HG03060 (cell line): ENCODE data around the gene PDE4A.
"Not testable (repeated sequence)": the region's sequence is repeated elsewhere in the genome, so short reads cannot be mapped to it uniquely, and the experiment has no call there.

Experiments
- ATAC-seq: cut with Tn5 transposase; IDR thresholded peaks from one replicate; pipeline ENCODE4 v1.9.1; 2021; ENCODE audit warnings: low read depth, moderate number of reproducible peaks; ENCODE audit not compliant: unreplicated experiment

PDE4A gene

DNA sequence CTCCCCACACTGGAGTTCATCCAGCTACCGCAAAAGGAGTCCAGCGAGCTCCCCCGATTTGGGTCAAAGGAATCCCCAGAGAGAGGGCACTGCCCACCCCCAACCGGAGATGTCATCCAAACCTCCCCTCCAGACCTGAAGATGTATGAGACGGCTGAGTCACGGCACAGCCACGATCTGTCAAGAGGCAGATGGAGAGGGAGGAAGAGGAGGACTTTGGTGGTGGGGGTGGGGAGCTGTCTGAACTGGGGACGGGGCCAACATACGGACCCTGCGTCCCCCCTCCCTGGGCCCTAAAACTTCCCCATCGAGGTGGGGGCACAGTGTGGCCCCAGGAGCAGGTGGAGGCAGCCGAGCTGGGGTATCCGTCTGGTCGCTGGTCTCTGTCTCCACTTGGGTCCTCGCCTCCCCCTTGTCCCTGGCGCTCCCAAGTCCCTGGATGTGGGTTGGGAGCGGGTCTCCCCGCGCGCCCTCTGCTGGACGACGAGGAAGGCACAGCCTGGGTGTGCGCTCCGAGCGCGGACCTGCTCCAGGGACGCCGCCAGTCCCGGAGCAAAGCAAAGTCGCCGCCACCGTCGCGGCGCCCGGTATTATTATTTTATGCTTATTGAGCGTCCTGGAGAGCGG, 3.8 kb downstream of the PDE4A start:
- ATAC-seq = no peak

DNA sequence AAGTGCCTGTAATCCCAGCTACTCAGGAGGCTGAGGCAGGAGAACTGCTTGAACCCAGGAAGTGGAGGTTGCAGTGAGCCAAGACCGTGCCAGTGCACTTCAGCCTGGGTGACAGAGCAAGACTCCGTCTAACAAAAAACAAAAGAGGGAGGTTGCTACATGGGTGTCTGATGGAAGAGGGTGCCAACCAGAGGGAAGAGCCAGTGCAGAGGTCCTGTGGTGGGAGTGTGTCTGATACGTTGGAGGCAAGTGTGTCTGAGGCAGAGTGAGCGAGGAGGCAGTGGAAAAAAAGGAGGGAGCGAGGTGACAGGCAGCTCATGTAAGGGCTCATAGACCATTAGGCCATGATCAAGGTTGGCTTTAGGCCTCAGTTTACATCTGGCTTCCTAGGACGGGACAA, 6.8 kb downstream of the PDE4A start:
- no peak for ATAC-seq

DNA sequence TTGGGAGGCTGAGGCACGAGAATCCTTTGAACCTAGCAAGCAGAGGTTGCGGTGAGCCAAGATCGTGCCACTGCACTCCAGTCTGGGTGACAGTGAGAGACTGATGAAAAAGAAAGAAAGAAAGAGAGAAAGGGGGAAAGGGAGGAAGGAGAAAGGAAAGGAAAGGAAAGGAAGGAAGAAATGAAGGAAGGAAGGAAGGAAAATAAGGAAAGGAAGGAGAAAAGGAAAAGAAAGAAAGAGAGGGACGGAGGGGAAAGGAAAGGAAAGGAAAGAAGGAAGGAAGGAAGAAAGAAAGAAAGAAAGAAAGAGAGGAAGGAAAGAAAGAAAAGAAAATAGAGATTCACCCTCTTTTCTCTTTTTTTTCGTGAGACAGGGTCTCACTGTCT, 8.7 kb downstream of the PDE4A start:
- no peak for ATAC-seq

DNA sequence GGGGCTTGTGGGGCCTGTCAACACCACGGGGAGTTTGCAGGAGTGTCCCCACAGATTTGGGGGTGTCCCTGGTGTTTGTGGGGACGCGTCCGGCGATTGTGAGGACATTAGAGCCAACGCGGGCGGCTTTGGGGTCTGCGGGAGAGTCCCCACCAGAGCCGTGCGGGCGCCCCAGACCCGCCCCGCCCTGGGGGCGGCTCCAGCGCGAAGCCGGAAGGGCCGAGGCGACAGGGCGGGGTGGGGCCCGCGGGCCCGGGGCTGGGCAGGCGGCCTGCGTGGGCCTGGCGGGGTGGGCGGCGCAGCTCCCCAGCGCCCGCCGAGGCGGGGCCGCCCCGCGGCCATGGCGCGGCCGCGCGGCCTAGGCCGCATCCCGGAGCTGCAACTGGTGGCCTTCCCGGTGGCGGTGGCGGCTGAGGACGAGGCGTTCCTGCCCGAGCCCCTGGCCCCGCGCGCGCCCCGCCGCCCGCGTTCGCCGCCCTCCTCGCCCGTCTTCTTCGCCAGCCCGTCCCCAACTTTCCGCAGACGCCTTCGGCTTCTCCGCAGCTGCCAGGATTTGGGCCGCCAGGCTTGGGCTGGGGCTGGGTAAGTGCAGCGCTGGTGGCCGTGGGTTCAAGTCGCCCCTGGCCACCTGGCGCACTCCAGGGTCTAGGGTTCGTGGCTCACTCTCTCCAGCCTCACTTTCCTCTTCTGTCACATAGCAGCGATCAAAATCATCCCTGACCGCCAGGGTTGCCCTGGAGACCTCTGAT, 10.3 kb downstream of the PDE4A start:
- ATAC-seq = no peak

DNA sequence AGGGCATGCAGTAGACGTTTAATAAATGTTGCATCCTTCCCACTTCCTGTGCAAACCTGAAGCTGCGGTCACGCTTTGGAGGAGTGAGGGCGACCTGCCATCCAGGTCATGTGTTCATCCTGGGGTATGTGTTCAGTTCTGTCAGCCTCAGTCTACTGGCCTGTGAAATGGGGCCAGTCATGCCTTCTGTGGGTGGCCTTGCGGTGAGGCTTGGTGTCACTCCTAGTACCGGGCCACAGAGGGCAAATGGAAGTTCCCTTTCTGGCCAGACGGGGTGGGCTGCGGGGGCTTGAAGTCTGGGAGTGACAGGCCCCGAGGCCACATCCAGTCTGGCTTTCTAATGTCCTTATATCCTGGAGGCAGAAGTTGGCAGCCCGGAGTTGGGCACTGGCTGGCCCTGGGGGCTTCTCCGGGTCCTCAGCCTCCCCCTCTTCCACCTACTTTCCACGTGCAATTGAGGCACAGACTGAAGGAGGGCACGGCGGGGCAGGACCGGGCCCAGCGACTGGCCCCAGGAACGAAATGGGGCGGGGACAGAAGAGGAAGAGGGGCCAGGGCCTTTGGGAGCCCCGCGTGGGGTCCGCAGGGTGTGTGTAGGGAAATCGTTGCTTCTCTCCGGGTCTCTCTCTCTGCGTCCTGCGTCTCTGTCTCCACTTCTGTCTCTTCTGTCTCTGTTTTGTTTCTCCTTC, 11.1 kb downstream of the PDE4A start:
- no peak for ATAC-seq

DNA sequence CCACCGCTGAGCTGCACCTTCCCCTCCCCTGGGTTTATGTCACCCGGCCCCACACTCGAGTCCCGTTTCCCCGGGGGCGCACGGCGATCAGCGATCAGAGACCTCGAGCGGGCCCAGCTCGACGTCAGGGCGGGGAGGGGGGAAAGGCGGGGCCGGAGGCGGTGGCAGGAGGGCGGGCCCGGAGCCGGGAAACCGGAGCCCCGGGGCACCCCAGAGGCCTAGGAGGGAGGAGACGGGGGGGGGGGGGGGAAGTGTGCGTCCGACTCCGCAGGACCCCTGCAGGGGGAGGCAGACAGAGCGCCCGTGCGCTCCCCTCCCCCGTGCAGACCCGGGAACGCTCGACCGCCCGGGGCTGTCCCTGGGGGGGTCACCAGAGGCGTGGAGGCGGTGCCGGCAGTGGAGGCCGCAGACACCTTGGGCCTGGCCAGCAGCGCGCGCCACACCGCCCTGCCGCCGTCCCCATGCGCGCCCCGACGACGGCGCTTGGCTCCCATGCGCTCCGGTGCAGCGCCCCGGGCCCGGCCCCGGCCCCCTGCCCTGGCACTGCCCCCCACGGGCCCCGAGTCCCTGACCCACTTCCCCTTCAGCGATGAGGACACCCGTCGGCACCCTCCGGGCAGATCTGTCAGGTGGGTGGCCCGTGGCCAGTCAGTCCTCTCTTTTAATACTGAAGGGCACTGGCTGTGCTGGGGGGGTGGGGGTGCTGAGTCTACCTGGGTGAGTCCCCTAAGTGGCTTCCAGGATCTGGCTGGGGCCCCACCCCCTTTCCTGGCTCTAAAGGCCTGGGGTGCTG, 11.8 kb downstream of the PDE4A start:
- ATAC-seq = no peak

DNA sequence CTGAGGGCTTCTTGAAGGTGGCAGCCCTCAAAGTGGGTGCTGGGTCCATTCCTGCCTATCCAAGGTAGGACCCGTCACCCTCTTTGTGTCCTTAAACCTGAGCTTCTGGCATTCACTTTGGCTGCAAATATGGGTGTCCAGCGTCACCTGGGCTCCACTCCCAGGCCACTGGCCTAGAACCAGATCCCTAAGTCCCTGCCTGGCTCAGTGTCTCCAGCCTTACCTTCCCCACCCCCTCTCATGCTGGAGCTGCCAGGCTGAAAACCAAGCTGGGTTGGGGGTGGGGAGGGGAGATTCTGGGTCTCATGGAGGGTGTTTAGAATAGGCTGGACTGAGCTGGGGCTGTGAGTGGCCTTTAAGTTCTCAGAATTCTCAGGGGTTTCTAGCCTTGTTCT, 12.4 kb downstream of the PDE4A start:
- no peak for ATAC-seq

DNA sequence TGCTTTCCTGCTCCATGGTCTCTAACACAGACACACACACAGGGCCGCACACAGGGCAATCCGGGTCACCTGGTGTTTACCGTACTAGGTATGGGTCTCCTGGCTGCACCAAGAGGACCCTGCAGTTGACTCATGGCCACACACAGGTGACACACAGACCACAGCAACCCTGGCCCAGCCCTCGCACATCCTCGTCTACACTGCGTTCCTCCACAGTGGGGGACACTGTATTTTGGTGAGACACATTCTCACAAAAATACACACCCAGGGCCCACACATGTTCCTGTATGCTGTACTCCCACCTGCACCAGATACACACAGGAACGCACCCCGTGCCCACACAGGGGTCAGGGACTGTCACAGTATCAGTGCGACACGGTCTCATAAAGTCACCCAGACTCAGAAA, 12.8 kb downstream of the PDE4A start:
- no peak for ATAC-seq

DNA sequence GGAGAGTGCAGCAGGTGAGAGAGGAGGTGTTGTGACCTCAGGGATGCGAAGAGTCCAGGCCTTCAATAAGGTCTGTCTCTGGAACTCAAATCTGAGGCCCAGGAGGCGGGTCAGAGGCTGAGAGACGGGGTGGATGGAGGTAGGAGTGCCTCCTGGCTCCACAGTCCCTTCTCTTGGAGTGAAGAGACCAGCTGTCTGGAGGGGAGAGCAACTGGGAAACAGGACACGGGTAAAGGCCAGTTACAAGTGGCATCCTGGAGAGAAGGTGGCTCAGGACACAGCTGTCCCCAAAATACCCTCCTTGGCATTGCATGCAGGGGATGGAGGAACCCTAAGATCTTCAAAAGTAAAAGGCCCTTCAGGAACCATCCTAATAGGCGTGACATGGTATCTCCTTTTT, 19.2 kb downstream of the PDE4A start:
- no peak for ATAC-seq

DNA sequence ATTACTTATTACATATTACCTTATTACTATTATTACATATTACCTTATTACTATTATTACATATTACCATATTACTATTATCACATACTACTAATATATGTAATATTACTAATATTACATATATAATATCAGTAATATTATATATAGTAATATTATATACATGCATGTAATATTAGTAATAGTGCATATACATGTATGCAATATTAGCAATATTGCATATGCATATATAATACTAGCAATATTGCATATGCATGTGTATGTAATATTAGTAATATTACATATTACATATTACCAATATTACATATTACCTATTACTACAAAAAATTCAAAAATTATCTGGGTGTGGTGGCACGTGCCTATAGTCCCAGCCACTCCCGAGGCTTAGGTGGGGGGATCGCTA, 22.4 kb downstream of the PDE4A start:
- no peak for ATAC-seq

DNA sequence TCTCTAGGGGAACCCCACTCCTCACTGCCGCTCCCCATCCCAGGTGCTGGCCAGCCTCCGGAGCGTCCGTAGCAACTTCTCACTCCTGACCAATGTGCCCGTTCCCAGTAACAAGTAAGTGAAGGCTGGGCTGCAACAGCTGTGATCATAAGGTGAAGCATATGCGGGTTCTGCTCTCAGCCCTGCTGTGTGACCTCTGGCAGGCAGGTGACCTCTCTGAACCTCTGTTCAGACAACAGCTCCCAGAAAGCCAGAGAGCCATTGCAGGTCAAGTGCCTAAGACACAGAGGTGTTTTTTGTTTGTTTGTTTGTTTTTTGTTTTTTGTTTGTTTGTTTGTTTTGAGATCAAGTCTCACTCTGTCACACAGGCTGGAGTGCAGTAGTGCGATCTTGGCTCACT, 28.7 kb downstream of the PDE4A start:
- no peak for ATAC-seq

DNA sequence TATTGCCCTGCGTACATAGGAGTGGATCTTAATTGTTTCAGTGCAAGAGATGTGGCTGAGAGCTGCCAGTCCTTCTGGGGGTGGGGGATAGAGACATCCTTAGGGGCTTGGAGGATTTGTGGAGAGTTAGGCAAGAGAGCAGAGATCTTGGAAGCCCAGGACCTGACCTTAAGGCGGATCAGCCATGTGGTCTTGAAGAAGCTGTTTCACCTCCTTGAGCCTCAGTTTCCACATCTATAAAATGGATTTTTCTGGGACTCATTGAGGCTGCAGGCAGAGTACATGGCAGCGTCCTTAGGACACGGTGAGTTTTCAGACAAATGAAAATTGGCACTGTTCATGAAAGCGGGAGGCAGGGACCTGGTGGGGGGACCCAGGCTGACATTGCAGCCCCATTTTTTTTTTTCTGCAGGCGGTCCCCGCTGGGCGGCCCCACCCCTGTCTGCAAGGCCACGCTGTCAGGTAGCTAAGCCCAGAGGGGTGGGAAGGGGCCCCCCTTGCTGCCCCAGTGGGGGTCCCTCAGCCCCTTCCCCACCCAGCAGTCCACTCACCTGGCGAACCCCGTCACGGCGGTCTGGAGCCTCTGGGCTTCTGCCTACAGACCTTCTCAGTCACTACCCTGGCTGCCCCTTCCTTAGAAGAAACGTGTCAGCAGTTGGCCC, 30.0 kb downstream of the PDE4A start:
- ATAC-seq = no peak

DNA sequence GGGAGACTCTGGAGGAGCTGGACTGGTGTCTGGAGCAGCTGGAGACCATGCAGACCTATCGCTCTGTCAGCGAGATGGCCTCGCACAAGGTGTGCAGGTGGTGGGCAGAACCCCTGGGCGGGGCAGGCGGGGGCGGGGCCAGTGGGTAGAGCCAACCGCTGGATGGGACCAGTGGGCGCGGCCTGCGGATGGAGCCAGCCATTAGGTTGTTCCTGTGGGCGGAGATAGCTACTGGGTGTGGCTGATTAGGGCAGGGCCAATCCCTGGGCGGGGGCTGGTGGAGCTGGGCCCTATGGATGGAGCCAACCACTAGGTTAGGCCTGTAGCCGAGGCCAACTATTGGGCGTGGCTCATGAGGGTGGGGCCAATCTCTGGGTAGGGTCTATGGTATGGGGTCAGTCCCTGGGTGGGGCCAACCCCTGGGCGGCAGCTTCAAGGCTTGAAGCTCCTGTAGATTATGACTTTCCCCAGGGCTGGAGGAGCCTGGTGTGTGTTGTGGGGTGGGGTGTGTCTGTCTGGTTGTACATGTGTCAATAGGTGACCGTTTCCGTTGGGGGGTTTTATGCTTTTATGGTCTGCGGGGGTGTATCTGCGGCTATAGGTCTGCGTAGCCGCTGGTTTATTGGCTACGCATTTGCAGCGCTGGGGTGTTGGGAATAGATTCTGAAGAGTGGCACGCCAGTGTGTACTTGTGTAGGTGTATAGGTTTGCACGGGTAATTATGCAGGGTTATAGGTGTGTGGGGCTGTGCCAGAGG, 30.7 kb downstream of the PDE4A start:
- no peak for ATAC-seq

DNA sequence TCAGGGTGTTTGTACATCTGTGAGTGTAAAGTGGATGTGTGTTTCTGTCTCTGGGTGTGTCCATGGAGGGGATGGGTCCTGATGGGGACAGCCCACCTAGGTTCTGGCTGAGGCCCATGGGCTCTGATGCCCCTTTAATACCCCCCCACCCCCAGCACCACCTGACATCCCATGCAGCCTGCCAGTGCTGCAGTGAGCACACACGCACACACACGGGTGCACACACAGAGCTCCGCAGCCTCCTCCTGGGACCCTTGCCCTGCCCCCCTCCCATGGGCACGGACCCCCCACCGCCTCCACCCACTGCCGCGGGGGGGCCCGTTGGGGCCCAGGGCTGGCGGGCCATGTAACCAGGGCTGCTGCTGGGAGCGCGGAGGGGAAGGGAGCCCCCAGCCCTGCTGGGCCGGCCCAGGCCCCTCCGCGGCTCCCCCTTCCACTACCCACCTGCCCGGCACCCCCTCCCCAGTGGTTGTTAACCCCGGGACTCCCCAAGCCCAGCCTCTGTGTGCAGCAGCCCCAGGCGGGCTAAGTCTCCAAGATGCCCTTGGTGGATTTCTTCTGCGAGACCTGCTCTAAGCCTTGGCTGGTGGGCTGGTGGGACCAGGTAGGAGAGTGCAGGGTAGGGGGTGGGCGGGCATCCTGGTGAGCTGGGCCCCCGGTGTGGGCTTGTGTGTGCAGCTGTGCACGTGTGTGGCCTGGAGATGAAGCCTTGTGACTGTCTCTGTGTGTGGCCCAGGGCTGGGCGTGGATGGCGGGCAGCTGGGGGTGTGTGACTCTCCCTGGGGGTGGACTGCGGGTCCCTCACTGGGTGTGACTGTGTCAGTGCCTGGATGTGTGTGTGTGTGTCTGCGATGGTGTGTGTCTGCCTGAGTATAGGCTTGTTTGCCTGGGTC, 32.6 kb downstream of the PDE4A start:
- ATAC-seq = no peak

DNA sequence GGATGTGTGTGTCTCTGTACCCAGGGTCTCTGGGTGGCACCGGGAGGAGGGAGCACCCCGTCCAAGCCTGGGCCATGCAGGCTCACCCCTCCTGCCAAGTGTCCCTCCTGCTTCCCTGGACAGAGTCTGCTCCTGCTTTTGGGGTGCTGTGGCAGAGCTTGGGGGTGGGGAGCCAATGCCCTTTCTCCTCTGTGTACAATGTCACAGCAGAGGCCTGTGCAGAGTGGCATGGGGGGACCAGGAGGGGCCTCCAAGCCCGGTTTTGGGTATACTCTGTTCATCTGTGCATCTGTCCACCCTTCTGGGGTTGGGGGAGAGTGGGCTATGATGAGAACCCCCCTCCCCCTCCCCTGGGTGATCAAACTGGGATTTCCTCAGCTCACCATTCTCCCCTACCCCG, 33.5 kb downstream of the PDE4A start:
- no peak for ATAC-seq

DNA sequence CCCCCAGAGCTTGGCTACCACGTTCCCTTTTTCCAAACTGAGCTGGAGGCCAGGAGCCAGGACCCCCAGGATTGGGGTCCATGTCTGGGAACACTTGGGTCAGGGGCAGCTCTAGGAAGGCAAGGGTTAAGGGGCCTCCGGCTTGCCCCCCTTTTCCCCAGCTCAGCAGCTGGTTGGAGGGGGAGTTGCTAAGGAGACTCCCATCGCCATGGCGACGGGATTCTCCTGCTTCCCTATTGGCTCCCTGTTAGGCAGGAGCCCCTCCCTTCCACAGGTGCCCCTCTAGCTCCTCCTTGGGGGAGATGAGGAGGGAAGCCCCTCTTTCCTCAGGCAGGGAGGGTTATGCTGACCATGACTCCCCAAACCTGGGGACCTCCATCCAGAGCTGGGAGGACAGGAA, 33.9 kb downstream of the PDE4A start:
- ATAC-seq = no peak

DNA sequence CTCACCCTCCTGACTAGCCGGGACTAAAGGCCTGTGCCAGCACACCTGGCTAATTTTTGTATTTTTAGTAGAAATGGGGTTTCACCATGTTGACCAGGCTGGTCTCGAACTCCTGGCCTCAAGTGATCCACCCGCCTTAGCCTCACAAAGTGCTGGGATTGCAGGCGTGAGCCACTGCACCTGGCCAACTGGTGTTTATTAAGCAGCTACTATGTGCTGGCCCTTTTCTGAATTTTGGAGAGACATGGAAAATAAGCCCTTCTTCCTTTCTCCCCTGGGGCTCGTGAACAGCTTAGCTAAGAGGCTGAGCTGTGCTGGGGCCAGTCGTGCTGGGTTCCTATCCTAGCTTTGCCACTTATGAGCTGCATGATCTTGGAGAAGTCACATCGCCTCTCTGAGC, 38.4 kb downstream of the PDE4A start:
- not testable (repeated sequence) for ATAC-seq

DNA sequence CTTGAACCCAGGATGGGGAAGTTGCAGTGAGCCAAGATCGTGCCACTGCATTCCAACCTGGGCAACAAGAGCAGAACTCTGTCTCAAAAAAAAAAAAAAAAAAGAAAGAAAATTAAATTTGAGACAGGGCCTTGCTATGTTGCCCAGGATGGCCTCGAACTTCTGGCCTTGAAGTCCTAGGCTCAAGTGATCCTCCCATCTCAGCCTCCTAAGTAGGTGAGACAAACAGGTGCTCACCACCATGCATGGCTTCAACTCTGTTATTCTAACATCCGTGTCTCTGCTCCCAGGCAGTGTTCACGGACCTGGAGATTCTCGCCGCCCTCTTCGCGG, 40.3 kb downstream of the PDE4A start:
- no peak for ATAC-seq
